NCI-H2029 treated with DMSO at 0.1 percent for 48 hours (cell line): ENCODE measurements around the gene TERT.
"Not testable (repeated sequence)": the region's sequence is repeated elsewhere in the genome, so short reads cannot be mapped to it uniquely, and the experiment has no call there.

ENCODE experiments used
- DNase-seq: peaks from one replicate; lab custom pipeline; 2025; lab: John Stamatoyannopoulos, UW

The TERT gene

GRCh38 chr5:1330847-1331831, 36.3 kb upstream of the TERT start:
- DNase-seq, result no peak

GRCh38 chr5:1330146-1330846, 35.4 kb upstream of the TERT start:
- DNase-seq, result no peak

DNA sequence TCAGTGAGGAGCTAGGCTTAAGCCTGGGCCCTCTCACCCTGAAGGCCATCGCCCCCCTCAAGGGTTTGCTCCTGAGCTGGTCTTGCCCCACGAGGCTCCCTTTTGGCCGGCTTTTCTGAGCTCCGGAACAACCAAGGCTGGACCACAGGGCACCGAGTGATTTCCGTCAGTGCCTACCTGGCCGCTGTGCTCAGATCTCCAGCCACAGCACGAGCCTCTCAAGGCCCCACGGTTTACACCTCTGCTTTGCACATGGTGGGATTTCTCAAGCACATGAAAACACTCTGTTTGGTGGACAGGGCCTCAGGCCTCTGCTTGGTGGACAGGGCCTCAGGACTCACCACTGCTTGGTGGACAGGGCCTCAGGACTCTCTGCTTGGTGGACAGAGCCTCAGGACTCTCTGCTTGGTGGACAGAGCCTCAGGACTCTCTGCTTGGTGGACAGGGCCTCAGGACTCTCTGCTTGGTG, 34.3 kb upstream of the TERT start:
- DNase-seq, result no peak

GRCh38 chr5:1328237-1329110, 33.6 kb upstream of the TERT start:
- DNase-seq, result not testable (repeated sequence)

- not testable (repeated sequence) for DNase-seq
Observed at GRCh38 chr5:1326901-1327756, 32.3 kb upstream of the TERT start.

DNA sequence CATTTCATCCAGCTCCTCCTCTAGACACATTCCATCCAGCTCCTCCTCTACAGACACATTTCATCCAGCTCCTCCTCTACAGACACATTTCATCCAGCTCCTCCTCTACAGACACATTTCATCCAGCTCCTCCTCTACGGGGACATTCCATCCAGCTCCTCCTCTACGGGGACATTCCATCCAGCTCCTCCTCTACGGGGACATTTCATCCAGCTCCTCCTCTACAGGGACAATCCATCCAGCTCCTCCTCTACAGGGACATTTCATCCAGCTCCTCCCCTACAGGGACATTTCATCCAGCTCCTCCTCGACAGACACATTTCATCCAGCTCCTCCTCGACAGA, 31.6 kb upstream of the TERT start:
- not testable (repeated sequence) for DNase-seq

DNA sequence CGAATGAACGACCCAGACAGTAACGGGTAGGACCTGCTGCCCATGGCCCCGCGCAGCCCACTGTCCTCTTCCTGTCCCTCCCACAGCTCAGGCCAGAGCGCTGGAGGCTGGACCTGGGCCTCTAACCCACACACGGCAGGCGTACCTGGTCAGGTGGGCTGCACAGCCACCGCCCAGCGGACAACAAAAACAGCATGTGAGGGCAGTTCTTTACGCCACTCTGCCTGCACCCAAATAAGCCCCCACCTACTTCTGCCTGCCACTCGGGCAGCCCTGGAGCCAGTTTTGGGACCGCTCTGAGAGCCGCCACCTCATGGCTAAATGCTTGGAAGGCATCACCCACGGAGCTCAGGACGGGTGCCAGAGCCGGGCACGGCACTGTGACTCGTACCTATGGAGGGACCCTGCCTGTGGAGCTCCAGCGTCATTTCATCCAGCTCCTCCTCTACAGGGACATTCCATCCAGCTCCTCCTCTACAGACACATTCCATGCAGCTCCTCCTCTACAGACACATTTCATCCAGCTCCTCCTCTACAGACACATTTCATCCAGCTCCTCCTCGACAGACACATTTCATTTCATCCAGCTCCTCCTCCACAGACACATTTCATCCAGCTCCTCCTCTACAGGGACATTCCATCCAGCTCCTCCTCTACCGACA, 31.1 kb upstream of the TERT start:
- DNase-seq, result no peak

- no peak for DNase-seq
Observed at GRCh38 chr5:1325191-1325741, 30.4 kb upstream of the TERT start.

GRCh38 chr5:1324719-1325190, 29.9 kb upstream of the TERT start:
- DNase-seq, result no peak

- DNase-seq, result no peak
Observed at GRCh38 chr5:1324301-1324700, 29.4 kb upstream of the TERT start.

- no peak for DNase-seq
Observed at GRCh38 chr5:1323803-1324173, 28.9 kb upstream of the TERT start.

DNA sequence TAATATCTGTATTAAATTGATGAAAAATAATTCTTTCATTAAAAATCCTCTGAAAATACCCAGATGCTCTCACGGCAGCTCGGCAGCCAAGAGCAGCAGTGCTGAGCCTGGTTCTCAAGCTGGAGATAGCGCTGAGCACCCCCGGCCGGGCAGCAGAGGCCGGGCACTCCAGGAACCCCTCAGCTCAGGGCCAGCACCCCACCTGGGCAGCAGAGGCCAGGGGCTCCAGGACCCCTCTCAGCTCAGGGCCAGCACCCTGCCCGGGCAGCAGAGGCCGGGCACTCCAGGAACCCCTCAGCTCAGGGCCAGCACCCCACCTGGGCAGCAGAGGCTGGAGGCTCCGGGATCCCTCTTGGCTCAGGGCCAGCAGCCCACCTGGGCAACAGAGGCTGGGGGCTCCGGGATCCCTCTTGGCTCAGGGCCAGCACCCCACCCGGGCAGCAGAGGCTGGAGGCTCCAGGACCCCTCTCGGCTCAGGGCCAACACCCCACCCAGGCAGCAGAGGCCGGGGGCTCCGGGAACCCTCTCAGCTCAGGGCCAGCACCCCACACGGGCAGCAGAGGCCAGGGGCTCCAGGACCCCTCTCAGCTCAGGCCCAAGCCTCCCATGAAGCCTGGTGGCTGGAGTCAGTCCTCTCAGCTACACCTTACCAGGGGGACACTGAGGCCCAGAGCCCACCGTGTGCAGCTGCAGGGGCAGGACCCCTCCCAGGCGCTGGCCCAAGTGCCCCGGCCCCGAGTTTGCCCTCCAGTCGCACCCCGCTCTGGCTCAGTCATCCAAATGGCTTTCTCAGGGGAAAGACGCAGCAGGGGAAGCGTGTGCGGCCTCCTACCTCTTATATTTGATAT, 28.3 kb upstream of the TERT start:
- DNase-seq, result no peak

- no peak for DNase-seq
Observed at GRCh38 chr5:1322036-1322900, 27.4 kb upstream of the TERT start.

GRCh38 chr5:1321576-1321975, 26.7 kb upstream of the TERT start:
- no peak for DNase-seq

- no peak for DNase-seq
Observed at GRCh38 chr5:1320436-1321344, 25.8 kb upstream of the TERT start.

GRCh38 chr5:1319436-1320256, 24.8 kb upstream of the TERT start:
- DNase-seq, result no peak
